H1 (cell line): ENCODE results near the gene DAB2IP.

ENCODE experiments used
- CBX8 ChIP-seq: fragments of 300-800, 300-1000 bp; sonication (generic); IDR thresholded peaks from 2 replicates; pipeline ENCODE4 v1.7.1; 2016; ENCODE audit warnings: low read depth, low read length, borderline replicate concordance
- POLR2A ChIP-seq, 2 experiments: IDR thresholded peaks; 1 replicate in 1 of 2; 2 replicates in 1 of 2; pipeline ENCODE4 v1.6.1; 2011; ENCODE audit warnings: low read depth in 2 of 2, low read length in 2 of 2, mild to moderate bottlenecking in 2 of 2; ENCODE audit errors: control extremely low read depth in 1 of 2
- POLR2AphosphoS5 ChIP-seq: IDR thresholded peaks from 2 replicates; pipeline ENCODE4 v1.6.1; 2011; ENCODE audit warnings: low read depth, low read length
- RFX5 ChIP-seq: IDR thresholded peaks from 2 replicates; pipeline ENCODE4 v1.6.1; 2011; ENCODE audit warnings: low read depth, low read length, improper control_type of control experiment, borderline replicate concordance
- TAF1 ChIP-seq: IDR thresholded peaks from 2 replicates; pipeline ENCODE4 v1.6.1; 2011; ENCODE audit warnings: mild to moderate bottlenecking, low read depth, low read length
- TEAD4 ChIP-seq: IDR thresholded peaks from 2 replicates; pipeline ENCODE4 v1.6.1; 2012; ENCODE audit warnings: low read depth, low read length, inconsistent platforms, mixed read lengths
- TF ChIP-seq, protein P1 (sequence below), 3 experiments: IDR thresholded peaks; 1 replicate in 2 of 3; 2 replicates in 1 of 3; pipeline versions ENCODE4 v1.5.1 to v1.6.1; 2011; ENCODE audit warnings: low read length in 3 of 3, mild to moderate bottlenecking in 3 of 3, inconsistent platforms in 2 of 3, low read depth in 1 of 3, moderate library complexity in 1 of 3; ENCODE audit not compliant: insufficient read depth in 1 of 3; ENCODE audit errors: control extremely low read depth in 1 of 3
- TF ChIP-seq, protein P2 (sequence below): IDR thresholded peaks from 2 replicates; pipeline ENCODE4 v1.6.1; 2011; ENCODE audit warnings: low read length, improper control_type of control experiment

DNA sequence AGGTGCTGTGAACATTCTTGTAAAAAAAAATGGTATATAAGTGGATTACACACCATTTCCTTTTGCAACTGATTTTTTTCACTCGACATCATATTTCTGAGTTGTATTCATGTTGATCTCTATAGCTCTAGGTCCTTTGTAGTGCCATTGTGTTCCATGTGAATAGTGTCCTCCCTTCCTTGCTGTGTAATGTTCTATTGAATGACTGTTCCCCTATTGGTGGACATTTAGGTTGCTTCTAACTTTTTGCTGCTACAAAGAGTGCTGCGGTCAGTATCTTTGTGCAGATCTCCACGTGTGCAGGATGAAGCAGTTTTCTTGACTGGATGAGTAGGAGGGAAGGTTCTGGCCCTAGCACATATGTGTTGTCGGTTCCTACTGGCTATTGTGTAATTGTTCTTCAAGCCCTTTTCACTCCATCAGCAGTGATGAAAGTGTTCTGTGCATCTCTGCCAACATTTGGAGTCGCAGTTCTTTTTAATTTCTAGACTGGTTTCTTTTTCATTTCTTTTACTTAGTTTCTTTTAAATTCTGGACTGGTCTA is 20.2 kb downstream of the DAB2IP start:
- TF ChIP-seq CBX8 (no peak), TEAD4 (no peak), POLR2A (IDR thresholded peaks at IDR 0.05; ENCODE audit: control extremely low read depth in 1 of 2, low read depth in 2 of 2, low read length in 2 of 2) (no peak), TAF1 (no peak), POLR2AphosphoS5 (no peak), RFX5 (no peak)
- TF ChIP-seq, protein P1, sequence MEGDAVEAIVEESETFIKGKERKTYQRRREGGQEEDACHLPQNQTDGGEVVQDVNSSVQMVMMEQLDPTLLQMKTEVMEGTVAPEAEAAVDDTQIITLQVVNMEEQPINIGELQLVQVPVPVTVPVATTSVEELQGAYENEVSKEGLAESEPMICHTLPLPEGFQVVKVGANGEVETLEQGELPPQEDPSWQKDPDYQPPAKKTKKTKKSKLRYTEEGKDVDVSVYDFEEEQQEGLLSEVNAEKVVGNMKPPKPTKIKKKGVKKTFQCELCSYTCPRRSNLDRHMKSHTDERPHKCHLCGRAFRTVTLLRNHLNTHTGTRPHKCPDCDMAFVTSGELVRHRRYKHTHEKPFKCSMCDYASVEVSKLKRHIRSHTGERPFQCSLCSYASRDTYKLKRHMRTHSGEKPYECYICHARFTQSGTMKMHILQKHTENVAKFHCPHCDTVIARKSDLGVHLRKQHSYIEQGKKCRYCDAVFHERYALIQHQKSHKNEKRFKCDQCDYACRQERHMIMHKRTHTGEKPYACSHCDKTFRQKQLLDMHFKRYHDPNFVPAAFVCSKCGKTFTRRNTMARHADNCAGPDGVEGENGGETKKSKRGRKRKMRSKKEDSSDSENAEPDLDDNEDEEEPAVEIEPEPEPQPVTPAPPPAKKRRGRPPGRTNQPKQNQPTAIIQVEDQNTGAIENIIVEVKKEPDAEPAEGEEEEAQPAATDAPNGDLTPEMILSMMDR (IDR thresholded peaks at IDR 0.05; ENCODE audit: control extremely low read depth in 1 of 3, insufficient read depth in 1 of 3, low read depth in 1 of 3, low read length in 3 of 3): no peak
- TF ChIP-seq, protein P2, sequence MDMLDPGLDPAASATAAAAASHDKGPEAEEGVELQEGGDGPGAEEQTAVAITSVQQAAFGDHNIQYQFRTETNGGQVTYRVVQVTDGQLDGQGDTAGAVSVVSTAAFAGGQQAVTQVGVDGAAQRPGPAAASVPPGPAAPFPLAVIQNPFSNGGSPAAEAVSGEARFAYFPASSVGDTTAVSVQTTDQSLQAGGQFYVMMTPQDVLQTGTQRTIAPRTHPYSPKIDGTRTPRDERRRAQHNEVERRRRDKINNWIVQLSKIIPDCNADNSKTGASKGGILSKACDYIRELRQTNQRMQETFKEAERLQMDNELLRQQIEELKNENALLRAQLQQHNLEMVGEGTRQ: no peak
